ENCODE results near the gene METTL17. TPM values are rescaled to one million over a fixed set of nuclear protein-coding genes. Genes with fewer than 3 reads are reported as not detected.
"Not testable (repeated sequence)": the region's sequence is repeated elsewhere in the genome, so short reads cannot be mapped to it uniquely, and the experiment has no call there.

Gene METTL17
- total RNA-seq, 2 donors from 2014 or later, result 70.5 to 101 TPM

- H3K27ac Mint-ChIP-seq, result no peak overlapping the region
Observed at GRCh38 chr14:20978687-20979086, 11.1 kb upstream of the METTL17 start.

GRCh38 chr14:20980906-20981305 is 8.9 kb upstream of the METTL17 start:
- H3K27me3 Mint-ChIP-seq, result peaks cover 16 to 35% of the 10 kb centered on the region in 2 donors
- H3K4me3 Mint-ChIP-seq, result no peak overlapping the region
- H3K9me3 Mint-ChIP-seq, result no peaks in the 10 kb centered on the region
- H3K27ac Mint-ChIP-seq, result no peak overlapping the region
- DNase-seq (ENCODE audit: low spot score), result no peak
- ATAC-seq, result no peak
- H3K4me1 Mint-ChIP-seq (ENCODE audit: low read depth in 2 of 2), result no peaks in the 10 kb centered on the region
- H3K36me3 Mint-ChIP-seq, result no peaks in the 10 kb centered on the region

More at GRCh38 chr14:20978687-20979086, 11.1 kb upstream of the METTL17 start:
- Mint-ChIP-seq H3K4me3 (no peak overlapping the region), H3K36me3 (no peaks in the 10 kb centered on the region), H3K4me1 (ENCODE audit: low read depth in 2 of 2) (no peaks in the 10 kb centered on the region), H3K9me3 (no peaks in the 10 kb centered on the region), H3K27me3 (peaks cover 11 to 32% of the 10 kb centered on the region in 2 donors)
- no peak for ATAC-seq
- no peak for DNase-seq (ENCODE audit: low spot score)

- Mint-ChIP-seq H3K4me3 (no peak overlapping the region), H3K9me3 (no peaks in the 10 kb centered on the region), H3K27ac (no peak overlapping the region), H3K27me3 (peaks cover 16 to 35% of the 10 kb centered on the region in 2 donors), H3K4me1 (ENCODE audit: low read depth in 2 of 2) (no peaks in the 10 kb centered on the region), H3K36me3 (no peaks in the 10 kb centered on the region)
- ATAC-seq, result no peak
- no peak for DNase-seq (ENCODE audit: low spot score)
Observed at GRCh38 chr14:20982646-20983369, 7.0 kb upstream of the METTL17 start.

GRCh38 chr14:20985650-20986049 is 4.1 kb upstream of the METTL17 start:
- not testable (repeated sequence) for H3K9me3 Mint-ChIP-seq; H3K36me3 Mint-ChIP-seq; ATAC-seq; DNase-seq (ENCODE audit: low spot score); H3K4me1 Mint-ChIP-seq (ENCODE audit: low read depth in 2 of 2); H3K27ac Mint-ChIP-seq; H3K4me3 Mint-ChIP-seq
- peaks cover 13 to 21% of the 10 kb centered on the region in 2 donors for H3K27me3 Mint-ChIP-seq

- no peaks in the 10 kb centered on the region for H3K9me3 Mint-ChIP-seq
- peaks cover 1% of the 10 kb centered on the region for H3K36me3 Mint-ChIP-seq
- DNase-seq (ENCODE audit: low spot score) (no peak), ATAC-seq (no peak)
- H3K27me3 Mint-ChIP-seq, result peaks cover 13 to 21% of the 10 kb centered on the region in 2 donors
- no peak overlapping the region for H3K4me3 Mint-ChIP-seq
- peaks cover 7 to 9% of the 10 kb centered on the region in 2 donors for H3K4me1 Mint-ChIP-seq (ENCODE audit: low read depth in 2 of 2)
- H3K27ac Mint-ChIP-seq, result no peak overlapping the region
Observed at GRCh38 chr14:20986811-20987210, 3.0 kb upstream of the METTL17 start.

GRCh38 chr14:20988717-20989470 is 886 bp upstream of the METTL17 start:
- Mint-ChIP-seq H3K36me3 (peaks cover 15% of the 10 kb centered on the region), H3K9me3 (no peaks in the 10 kb centered on the region), H3K4me1 (ENCODE audit: low read depth in 2 of 2) (peaks cover 12 to 13% of the 10 kb centered on the region in 2 donors), H3K4me3 (peak overlapping the region; percentile 42), H3K27me3 (peaks cover 4% of the 10 kb centered on the region in 2 donors), H3K27ac (peak overlapping the region; percentile 74 to 85)
- no peak for ATAC-seq
- no peak for DNase-seq (ENCODE audit: low spot score)

- H3K9me3 Mint-ChIP-seq, result no peaks in the 10 kb centered on the region
- H3K4me1 Mint-ChIP-seq (ENCODE audit: low read depth in 2 of 2), result peaks cover 12 to 15% of the 10 kb centered on the region in 2 donors
- ATAC-seq (no peak), DNase-seq (ENCODE audit: low spot score) (no peak)
- H3K36me3 Mint-ChIP-seq, result peaks cover 20% of the 10 kb centered on the region
- peak overlapping the region; percentile 85 to 91 for H3K27ac Mint-ChIP-seq
- H3K27me3 Mint-ChIP-seq, result peaks cover 0 to 2% of the 10 kb centered on the region in 2 donors
- H3K4me3 Mint-ChIP-seq, result peak overlapping the region; percentile 92
Observed at GRCh38 chr14:20989471-20989786, 351 bp upstream of the METTL17 start.

- ATAC-seq, result no peak
- no peak overlapping the region for H3K4me3 Mint-ChIP-seq
- no peaks in the 10 kb centered on the region for H3K9me3 Mint-ChIP-seq
- no peaks in the 10 kb centered on the region for H3K27me3 Mint-ChIP-seq
- H3K27ac Mint-ChIP-seq, result no peak overlapping the region
- peaks cover 51% of the 10 kb centered on the region for H3K36me3 Mint-ChIP-seq
- peaks cover 9 to 16% of the 10 kb centered on the region in 2 donors for H3K4me1 Mint-ChIP-seq (ENCODE audit: low read depth in 2 of 2)
- DNase-seq (ENCODE audit: low spot score), result no peak
Observed at GRCh38 chr14:20996521-20996920, 6.7 kb downstream of the METTL17 start.

GRCh38 chr14:20997115-20997514 is 7.3 kb downstream of the METTL17 start:
- H3K4me3 Mint-ChIP-seq, result no peak overlapping the region
- ATAC-seq, result no peak
- H3K9me3 Mint-ChIP-seq, result no peaks in the 10 kb centered on the region
- DNase-seq (ENCODE audit: low spot score), result no peak
- H3K4me1 Mint-ChIP-seq (ENCODE audit: low read depth in 2 of 2), result peaks cover 5 to 11% of the 10 kb centered on the region in 2 donors
- H3K27me3 Mint-ChIP-seq, result no peaks in the 10 kb centered on the region
- no peak overlapping the region for H3K27ac Mint-ChIP-seq
- H3K36me3 Mint-ChIP-seq, result peaks cover 46% of the 10 kb centered on the region

GRCh38 chr14:20997564-20997963 is 7.8 kb downstream of the METTL17 start:
- Mint-ChIP-seq H3K9me3 (no peaks in the 10 kb centered on the region), H3K4me3 (no peak overlapping the region), H3K27me3 (no peaks in the 10 kb centered on the region), H3K4me1 (ENCODE audit: low read depth in 2 of 2) (peaks cover 5 to 11% of the 10 kb centered on the region in 2 donors), H3K36me3 (peaks cover 45% of the 10 kb centered on the region), H3K27ac (no peak overlapping the region)
- DNase-seq (ENCODE audit: low spot score) (no peak), ATAC-seq (no peak)

GRCh38 chr14:20998139-20998538 is 8.4 kb downstream of the METTL17 start:
- no peaks in the 10 kb centered on the region for H3K9me3 Mint-ChIP-seq
- ATAC-seq (no peak), DNase-seq (ENCODE audit: low spot score) (no peak)
- H3K4me1 Mint-ChIP-seq (ENCODE audit: low read depth in 2 of 2), result peaks cover 5 to 11% of the 10 kb centered on the region in 2 donors
- H3K27me3 Mint-ChIP-seq, result no peaks in the 10 kb centered on the region
- H3K27ac Mint-ChIP-seq, result no peak overlapping the region
- no peak overlapping the region for H3K4me3 Mint-ChIP-seq
- H3K36me3 Mint-ChIP-seq, result peaks cover 41% of the 10 kb centered on the region

- Mint-ChIP-seq H3K27ac (no peak within 1 kb of the TSS), H3K27me3 (no peaks in the 10 kb centered on the region), H3K4me3 (no peak within 1 kb of the TSS), H3K4me1 (ENCODE audit: low read depth in 2 of 2) (peaks cover 5 to 9% of the 10 kb centered on the region in 2 donors), H3K9me3 (no peaks in the 10 kb centered on the region), H3K36me3 (peaks cover 37% of the 10 kb centered on the region)
- ATAC-seq (no peak), DNase-seq (ENCODE audit: low spot score) (no peak)
Observed at GRCh38 chr14:20998674-20999366, 9.0 kb downstream of the METTL17 start, which contains the start of gene SLC39A2. SLC39A2 (plus strand) TSS chr14:20999293; CDS start chr14:20999447, 154 bp downstream.

GRCh38 chr14:20999591-20999990 is 9.8 kb downstream of the METTL17 start:
- peaks cover 29% of the 10 kb centered on the region for H3K36me3 Mint-ChIP-seq
- ATAC-seq (no peak), DNase-seq (ENCODE audit: low spot score) (no peak)
- H3K27ac Mint-ChIP-seq, result no peak overlapping the region
- no peak overlapping the region for H3K4me3 Mint-ChIP-seq
- H3K9me3 Mint-ChIP-seq, result no peaks in the 10 kb centered on the region
- H3K27me3 Mint-ChIP-seq, result no peaks in the 10 kb centered on the region
- peaks cover 5% of the 10 kb centered on the region in 2 donors for H3K4me1 Mint-ChIP-seq (ENCODE audit: low read depth in 2 of 2)

GRCh38 chr14:21001218-21001617 is 11.4 kb downstream of the METTL17 start:
- peak in 1 of 2 donors; percentile 17 for ATAC-seq
- Mint-ChIP-seq H3K27ac (no peak overlapping the region), H3K36me3 (peaks cover 13% of the 10 kb centered on the region), H3K27me3 (no peaks in the 10 kb centered on the region), H3K4me1 (ENCODE audit: low read depth in 2 of 2) (no peaks in the 10 kb centered on the region), H3K9me3 (no peaks in the 10 kb centered on the region), H3K4me3 (no peak overlapping the region)
- DNase-seq (ENCODE audit: low spot score), result no peak

Measured in natural killer cell treated with Interleukin-12 subunit alpha and Interleukin-12 subunit beta and Interleukin-15 and Interleukin-18, amount 100 ng/mL, for 72 hours (primary cell).